NCI-H226 (cell line): ENCODE measurements around the gene NOVA2.
A peak's percentile ranks its signal among the peaks of the same experiment; 100 is the strongest.

Experiments
- DNase-seq: peaks from one replicate; pipeline ENCODE4 v3.0.0-alpha.2; 2015

Gene NOVA2

GRCh38 chr19:45960595-45961235 is 12.9 kb downstream of the NOVA2 start:
- no peak for DNase-seq

- no peak for DNase-seq
These were observed 14.1 kb downstream of the NOVA2 start for GRCh38 chr19:45959517-45960025.

GRCh38 chr19:45958769-45959516 is 14.7 kb downstream of the NOVA2 start:
- DNase-seq = no peak

- DNase-seq = no peak
These were observed 15.3 kb downstream of the NOVA2 start for GRCh38 chr19:45958320-45958719.

GRCh38 chr19:45955905-45956608 is 17.6 kb downstream of the NOVA2 start:
- DNase-seq = no peak

GRCh38 chr19:45954156-45954555 is 19.5 kb downstream of the NOVA2 start:
- no peak for DNase-seq

- no peak for DNase-seq
These were observed 20.0 kb downstream of the NOVA2 start for GRCh38 chr19:45953676-45954075.

GRCh38 chr19:45952686-45953505 is 20.8 kb downstream of the NOVA2 start:
- peak; percentile 59 for DNase-seq

- DNase-seq = no peak
These were observed 21.4 kb downstream of the NOVA2 start for GRCh38 chr19:45952341-45952685.

- peak; percentile 41 for DNase-seq
These were observed 25.7 kb downstream of the NOVA2 start for GRCh38 chr19:45947926-45948325.

GRCh38 chr19:45940515-45940805 is 33.2 kb downstream of the NOVA2 start:
- DNase-seq = no peak

- DNase-seq = no peak
These were observed 33.7 kb downstream of the NOVA2 start for GRCh38 chr19:45939792-45940514.

- DNase-seq = no peak
These were observed 34.8 kb downstream of the NOVA2 start for GRCh38 chr19:45938733-45939319.

GRCh38 chr19:45935267-45935666 is 38.4 kb downstream of the NOVA2 start:
- no peak for DNase-seq

GRCh38 chr19:45934551-45935230 is 39.0 kb downstream of the NOVA2 start:
- DNase-seq = no peak

- no peak for DNase-seq
These were observed 39.9 kb downstream of the NOVA2 start for GRCh38 chr19:45933759-45934158.

- DNase-seq = no peak
These were observed 42.6 kb downstream of the NOVA2 start for GRCh38 chr19:45931055-45931454.

GRCh38 chr19:45929247-45929646 is 44.4 kb downstream of the NOVA2 start:
- no peak for DNase-seq

- peak; percentile 84 for DNase-seq
These were observed 46.0 kb downstream of the NOVA2 start for GRCh38 chr19:45927565-45928261.

GRCh38 chr19:45924891-45925447 is 48.7 kb downstream of the NOVA2 start:
- no peak for DNase-seq

- DNase-seq = no peak
These were observed 51.4 kb downstream of the NOVA2 start for GRCh38 chr19:45922281-45922680.
